ENCODE measurements around the gene SLC31A1. TPM values are rescaled to one million over a fixed set of nuclear protein-coding genes. Genes with fewer than 3 reads are reported as not detected.
"Not testable (repeated sequence)": the region's sequence is repeated elsewhere in the genome, so short reads cannot be mapped to it uniquely, and the experiment has no call there.

Gene SLC31A1
- total and polyA plus RNA-seq, 5 donors from 2014 or later = 3.1 to 6.1 (median 4.8) TPM

DNA sequence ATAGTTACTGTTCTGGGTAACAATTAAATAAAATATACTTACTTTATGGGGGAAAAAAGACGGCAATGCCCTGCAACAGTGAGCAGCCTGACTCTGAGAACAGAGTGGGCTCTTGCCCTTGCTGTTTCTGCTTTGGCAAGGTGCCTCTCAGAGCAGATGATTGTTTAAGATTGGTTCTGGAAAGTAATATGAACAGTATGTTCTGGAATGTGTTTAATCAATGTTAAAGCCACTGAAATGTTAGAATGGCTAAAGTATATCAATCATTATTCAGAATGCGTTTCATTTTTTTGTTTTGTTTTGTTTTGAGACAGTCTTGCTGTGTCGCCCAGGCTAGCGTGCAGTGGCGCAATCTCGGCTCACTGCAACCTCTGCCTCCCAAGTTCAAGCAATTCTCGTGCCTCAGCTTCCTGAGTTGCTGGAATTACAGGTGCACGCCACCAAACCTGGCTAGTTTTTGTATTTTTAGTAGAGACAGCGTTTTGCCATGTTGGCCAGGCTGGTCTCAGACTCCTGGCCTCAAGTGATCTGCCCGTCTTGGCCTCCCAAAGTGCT lies 14.4 kb downstream of the SLC31A1 start:
- DNase-seq; H3K4me1 ChIP-seq (ENCODE audit: control insufficient read depth, insufficient read depth, low read length, poor library complexity, severe bottlenecking); H3K9me3 ChIP-seq (ENCODE audit: control insufficient read depth in 2 of 2, low read length in 2 of 2); H3K27me3 ChIP-seq (ENCODE audit: control insufficient read depth, insufficient read depth, low read length); H3K36me3 ChIP-seq (ENCODE audit: control insufficient read depth, insufficient read depth, low read length); H3K27ac Mint-ChIP-seq; H3K27ac ChIP-seq (ENCODE audit: insufficient read depth, low read length, poor library complexity, severe bottlenecking); H3K4me3 Mint-ChIP-seq; H3K27me3 Mint-ChIP-seq; H3K36me3 Mint-ChIP-seq; H3K4me3 ChIP-seq (ENCODE audit: low read depth, low read length); H3K9me3 Mint-ChIP-seq; ATAC-seq (ENCODE audit: low read depth in 2 of 2): not testable (repeated sequence)
- H3K4me1 Mint-ChIP-seq = peaks cover 12 to 16% (median 15%) of the 10 kb centered on the region in 4 donors

DNA sequence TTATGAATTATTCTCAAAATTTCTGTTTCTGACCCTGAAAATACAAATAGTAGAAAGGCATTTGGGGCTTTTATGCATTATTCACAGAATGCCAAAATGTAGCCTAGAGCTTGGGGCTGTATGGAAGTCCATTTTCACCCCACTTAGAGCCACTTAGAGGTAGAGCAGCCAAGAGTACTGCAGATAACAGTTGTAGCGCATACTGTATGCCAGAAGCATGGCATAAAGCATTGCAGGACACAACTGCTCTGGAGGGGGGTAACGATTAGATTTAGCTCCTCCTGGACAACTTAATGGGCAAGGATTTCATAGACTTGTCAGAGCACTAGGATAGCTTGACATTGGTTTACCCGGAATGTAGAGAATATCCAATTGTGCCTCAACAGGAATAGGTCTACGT lies 15.7 kb downstream of the SLC31A1 start:
- DNase-seq (no peak), ATAC-seq (ENCODE audit: low read depth in 2 of 2) (no peak)
- Histone ChIP-seq H3K9me3 (ENCODE audit: control insufficient read depth in 2 of 2, low read length in 2 of 2) (no peaks in the 10 kb centered on the region), H3K4me1 (ENCODE audit: control insufficient read depth, insufficient read depth, low read length, poor library complexity, severe bottlenecking) (peaks cover 8% of the 10 kb centered on the region), H3K36me3 (ENCODE audit: control insufficient read depth, insufficient read depth, low read length) (no peaks in the 10 kb centered on the region), H3K27me3 (ENCODE audit: control insufficient read depth, insufficient read depth, low read length) (no peaks in the 10 kb centered on the region), H3K27ac (ENCODE audit: insufficient read depth, low read length, poor library complexity, severe bottlenecking) (no peak overlapping the region), H3K4me3 (ENCODE audit: low read depth, low read length) (no peak overlapping the region)
- no peaks in the 10 kb centered on the region for H3K27me3 Mint-ChIP-seq
- no peak overlapping the region for H3K4me3 Mint-ChIP-seq
- H3K36me3 Mint-ChIP-seq = no peaks in the 10 kb centered on the region
- peaks cover 0 to 2% (median 0%) of the 10 kb centered on the region in 7 donors for H3K9me3 Mint-ChIP-seq
- peaks cover 9 to 16% (median 14%) of the 10 kb centered on the region in 4 donors for H3K4me1 Mint-ChIP-seq
- no peak overlapping the region for H3K27ac Mint-ChIP-seq

DNA sequence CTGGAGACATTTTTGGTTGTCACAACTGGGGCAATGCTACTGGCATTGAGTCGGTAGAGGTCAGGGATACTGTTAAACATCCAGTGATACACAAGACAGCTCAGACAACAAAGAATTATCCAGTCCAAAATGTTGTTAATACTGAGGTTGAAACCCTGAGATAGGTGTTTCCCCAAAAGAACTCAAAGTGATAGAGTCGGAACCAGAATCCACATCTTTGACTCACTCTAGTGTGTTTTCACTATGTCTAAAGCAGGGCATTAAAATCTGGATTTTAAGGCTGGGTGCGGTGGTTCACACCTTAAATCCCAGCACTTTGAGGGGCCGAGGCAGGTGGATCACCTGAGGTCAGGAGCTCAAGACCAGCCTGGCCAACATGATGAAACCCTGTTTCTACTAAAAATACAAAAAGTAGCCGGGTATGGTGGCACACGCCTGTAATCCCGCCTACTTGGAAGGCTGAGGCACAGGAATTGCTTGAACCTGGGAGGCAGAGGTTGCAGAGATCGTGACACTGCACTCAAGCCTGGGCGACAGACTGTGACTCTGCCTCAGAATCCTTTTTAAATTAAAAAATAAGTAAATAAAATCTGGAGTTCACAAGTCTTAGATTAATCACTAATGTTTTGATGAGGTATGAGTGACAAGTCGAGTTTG lies 17.0 kb downstream of the SLC31A1 start:
- no peaks in the 10 kb centered on the region for H3K36me3 Mint-ChIP-seq
- peaks cover 3% of the 10 kb centered on the region for H3K4me1 ChIP-seq (ENCODE audit: control insufficient read depth, insufficient read depth, low read length, poor library complexity, severe bottlenecking)
- H3K27me3 Mint-ChIP-seq = no peaks in the 10 kb centered on the region
- DNase-seq (no peak), ATAC-seq (ENCODE audit: low read depth in 2 of 2) (no peak)
- no peaks in the 10 kb centered on the region for H3K9me3 ChIP-seq (ENCODE audit: control insufficient read depth in 2 of 2, low read length in 2 of 2)
- H3K27me3 ChIP-seq (ENCODE audit: control insufficient read depth, insufficient read depth, low read length) = no peaks in the 10 kb centered on the region
- H3K27ac Mint-ChIP-seq = peak overlapping the region in 1 of 3 donors; percentile 47
- peaks cover under 1 to 7% (median 6%) of the 10 kb centered on the region in 4 donors for H3K4me1 Mint-ChIP-seq
- no peaks in the 10 kb centered on the region for H3K36me3 ChIP-seq (ENCODE audit: control insufficient read depth, insufficient read depth, low read length)
- no peak overlapping the region for H3K4me3 ChIP-seq (ENCODE audit: low read depth, low read length)
- peaks cover 0 to 2% (median 0%) of the 10 kb centered on the region in 7 donors for H3K9me3 Mint-ChIP-seq
- H3K4me3 Mint-ChIP-seq = no peak overlapping the region
- H3K27ac ChIP-seq (ENCODE audit: insufficient read depth, low read length, poor library complexity, severe bottlenecking) = no peak overlapping the region

DNA sequence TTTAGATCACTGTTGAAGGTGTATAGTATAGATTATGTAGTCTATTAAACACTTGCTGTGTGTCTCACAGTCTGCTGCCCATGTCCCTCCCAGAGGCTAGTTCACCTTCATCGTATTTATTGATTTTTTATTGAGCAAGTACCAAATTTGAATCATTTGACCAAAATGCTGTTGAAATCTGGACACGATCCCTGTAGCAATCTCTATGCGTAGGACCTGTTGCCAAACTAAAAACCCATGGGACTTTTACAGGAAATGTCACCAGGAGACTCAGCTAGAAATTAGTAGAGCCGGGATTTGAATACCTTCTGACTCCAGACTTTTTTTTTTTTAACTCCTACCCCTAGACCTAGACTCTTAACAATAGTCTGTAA lies 17.5 kb downstream of the SLC31A1 start:
- H3K27me3 ChIP-seq (ENCODE audit: control insufficient read depth, insufficient read depth, low read length) = no peaks in the 10 kb centered on the region
- no peaks in the 10 kb centered on the region for H3K9me3 ChIP-seq (ENCODE audit: control insufficient read depth in 2 of 2, low read length in 2 of 2)
- no peak overlapping the region for H3K4me3 ChIP-seq (ENCODE audit: low read depth, low read length)
- Mint-ChIP-seq H3K9me3 (peaks cover 0 to 2% (median 0%) of the 10 kb centered on the region in 7 donors), H3K27ac (no peak overlapping the region), H3K36me3 (no peaks in the 10 kb centered on the region), H3K4me3 (no peak overlapping the region), H3K4me1 (peaks cover 0 to 3% (median 2%) of the 10 kb centered on the region in 4 donors), H3K27me3 (no peaks in the 10 kb centered on the region)
- H3K36me3 ChIP-seq (ENCODE audit: control insufficient read depth, insufficient read depth, low read length) = no peaks in the 10 kb centered on the region
- no peak for ATAC-seq (ENCODE audit: low read depth in 2 of 2)
- H3K27ac ChIP-seq (ENCODE audit: insufficient read depth, low read length, poor library complexity, severe bottlenecking) = no peak overlapping the region
- no peaks in the 10 kb centered on the region for H3K4me1 ChIP-seq (ENCODE audit: control insufficient read depth, insufficient read depth, low read length, poor library complexity, severe bottlenecking)
- DNase-seq = no peak

DNA sequence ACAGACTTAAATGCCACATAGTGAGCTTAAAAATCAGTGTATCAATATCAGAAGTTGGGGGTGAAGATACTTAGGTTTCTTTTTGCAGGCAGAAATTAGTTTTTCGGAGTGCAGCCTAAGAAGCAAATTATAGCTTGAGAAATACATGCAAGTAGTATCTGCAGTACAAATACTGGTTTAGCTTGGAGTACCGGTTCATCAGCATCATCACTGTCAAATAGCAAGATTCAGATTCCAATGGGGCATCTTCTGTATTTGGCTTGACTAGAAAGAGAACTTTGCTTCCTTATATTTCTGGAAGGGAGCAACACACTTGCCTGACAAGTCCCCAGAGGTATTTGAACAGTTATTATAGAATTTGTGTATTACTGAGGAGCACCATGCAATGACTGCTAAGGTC lies 19.8 kb downstream of the SLC31A1 start:
- H3K4me3 Mint-ChIP-seq = no peak overlapping the region
- H3K27ac Mint-ChIP-seq = no peak overlapping the region
- ATAC-seq (ENCODE audit: low read depth in 2 of 2) (no peak), DNase-seq (no peak)
- peaks cover 0 to 2% (median 0%) of the 10 kb centered on the region in 7 donors for H3K9me3 Mint-ChIP-seq
- Histone ChIP-seq H3K27me3 (ENCODE audit: control insufficient read depth, insufficient read depth, low read length) (no peaks in the 10 kb centered on the region), H3K36me3 (ENCODE audit: control insufficient read depth, insufficient read depth, low read length) (no peaks in the 10 kb centered on the region), H3K9me3 (ENCODE audit: control insufficient read depth in 2 of 2, low read length in 2 of 2) (no peaks in the 10 kb centered on the region), H3K4me1 (ENCODE audit: control insufficient read depth, insufficient read depth, low read length, poor library complexity, severe bottlenecking) (no peaks in the 10 kb centered on the region), H3K27ac (ENCODE audit: insufficient read depth, low read length, poor library complexity, severe bottlenecking) (no peak overlapping the region), H3K4me3 (ENCODE audit: low read depth, low read length) (no peak overlapping the region)
- H3K27me3 Mint-ChIP-seq = no peaks in the 10 kb centered on the region
- no peaks in the 10 kb centered on the region for H3K36me3 Mint-ChIP-seq
- H3K4me1 Mint-ChIP-seq = no peaks in the 10 kb centered on the region

DNA sequence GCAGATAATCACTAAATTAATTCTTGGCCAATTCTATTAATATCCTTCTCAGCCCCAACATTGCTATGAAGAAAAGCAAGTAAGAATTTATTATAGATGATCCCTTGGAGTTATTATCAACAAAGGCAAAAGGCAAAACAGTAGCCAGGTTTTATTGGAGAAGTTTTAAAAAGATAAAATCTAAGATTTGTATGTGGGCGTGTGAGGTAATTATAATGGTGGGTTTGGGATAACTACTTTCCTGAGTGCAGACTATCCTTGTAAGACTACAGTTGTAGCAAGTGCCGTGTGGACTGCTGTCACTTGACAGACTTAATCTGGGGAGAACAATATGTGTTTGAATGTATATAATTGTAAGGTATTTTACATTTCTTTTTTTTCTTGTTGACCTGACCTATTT lies 23.2 kb downstream of the SLC31A1 start:
- no peaks in the 10 kb centered on the region for H3K27me3 Mint-ChIP-seq
- H3K4me1 ChIP-seq (ENCODE audit: control insufficient read depth, insufficient read depth, low read length, poor library complexity, severe bottlenecking) = no peaks in the 10 kb centered on the region
- peaks cover 5% of the 10 kb centered on the region for H3K36me3 Mint-ChIP-seq
- DNase-seq = no peak
- no peaks in the 10 kb centered on the region for H3K9me3 ChIP-seq (ENCODE audit: control insufficient read depth in 2 of 2, low read length in 2 of 2)
- H3K27ac ChIP-seq (ENCODE audit: insufficient read depth, low read length, poor library complexity, severe bottlenecking) = no peak overlapping the region
- H3K9me3 Mint-ChIP-seq = peaks cover 0 to 2% (median 0%) of the 10 kb centered on the region in 7 donors
- no peak overlapping the region for H3K4me3 ChIP-seq (ENCODE audit: low read depth, low read length)
- no peaks in the 10 kb centered on the region for H3K27me3 ChIP-seq (ENCODE audit: control insufficient read depth, insufficient read depth, low read length)
- no peaks in the 10 kb centered on the region for H3K4me1 Mint-ChIP-seq
- ATAC-seq (ENCODE audit: low read depth in 2 of 2) = no peak
- H3K27ac Mint-ChIP-seq = no peak overlapping the region
- H3K36me3 ChIP-seq (ENCODE audit: control insufficient read depth, insufficient read depth, low read length) = no peaks in the 10 kb centered on the region
- no peak overlapping the region for H3K4me3 Mint-ChIP-seq

DNA sequence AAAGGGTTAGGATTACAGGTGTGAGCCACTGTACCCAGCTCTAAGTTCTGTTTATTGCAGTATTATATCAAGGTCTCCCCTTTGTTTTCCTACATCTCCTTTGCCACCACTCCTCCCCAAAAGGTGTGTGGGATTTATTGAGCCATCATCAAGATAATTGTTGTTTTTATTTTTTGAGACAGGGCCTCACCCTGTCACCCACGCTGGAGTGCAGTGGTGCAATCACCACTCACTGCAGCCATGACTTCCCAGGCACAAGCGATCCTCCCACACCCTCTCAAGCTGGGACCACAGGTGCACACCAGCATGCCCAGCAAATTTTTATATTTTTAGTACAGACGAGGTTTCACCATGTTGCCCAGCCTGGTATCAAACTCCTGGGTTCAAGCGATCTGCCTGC lies 24.6 kb downstream of the SLC31A1 start:
- no peak for DNase-seq
- H3K9me3 Mint-ChIP-seq = peaks cover 0 to 3% (median 0%) of the 10 kb centered on the region in 7 donors
- no peaks in the 10 kb centered on the region for H3K9me3 ChIP-seq (ENCODE audit: control insufficient read depth in 2 of 2, low read length in 2 of 2)
- no peak overlapping the region for H3K27ac Mint-ChIP-seq
- no peaks in the 10 kb centered on the region for H3K4me1 ChIP-seq (ENCODE audit: control insufficient read depth, insufficient read depth, low read length, poor library complexity, severe bottlenecking)
- H3K4me3 ChIP-seq (ENCODE audit: low read depth, low read length) = no peak overlapping the region
- no peak overlapping the region for H3K27ac ChIP-seq (ENCODE audit: insufficient read depth, low read length, poor library complexity, severe bottlenecking)
- no peaks in the 10 kb centered on the region for H3K36me3 ChIP-seq (ENCODE audit: control insufficient read depth, insufficient read depth, low read length)
- ATAC-seq (ENCODE audit: low read depth in 2 of 2) = no peak
- no peaks in the 10 kb centered on the region for H3K27me3 ChIP-seq (ENCODE audit: control insufficient read depth, insufficient read depth, low read length)
- H3K27me3 Mint-ChIP-seq = no peaks in the 10 kb centered on the region
- peaks cover 5% of the 10 kb centered on the region for H3K36me3 Mint-ChIP-seq
- H3K4me3 Mint-ChIP-seq = no peak overlapping the region
- no peaks in the 10 kb centered on the region for H3K4me1 Mint-ChIP-seq

DNA sequence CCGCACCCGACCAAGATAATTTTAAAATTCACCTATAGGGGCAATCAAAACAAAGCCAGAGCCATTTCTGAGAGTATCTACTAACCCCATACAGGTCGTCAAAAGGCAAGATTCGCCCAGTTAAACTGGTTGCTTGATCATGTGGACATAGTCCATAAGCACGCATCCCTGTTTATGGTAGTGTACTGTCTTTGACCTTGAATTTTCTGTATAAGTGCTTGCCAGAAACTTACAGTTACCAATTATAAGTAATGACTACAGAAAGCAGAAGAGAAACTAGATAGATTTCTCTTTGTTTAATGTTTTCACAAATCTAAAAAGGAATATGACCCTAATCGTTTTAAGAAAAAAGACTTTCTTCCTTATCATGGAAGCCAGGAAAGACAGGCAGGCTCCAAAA lies 25.6 kb downstream of the SLC31A1 start:
- Mint-ChIP-seq H3K36me3 (peaks cover 7% of the 10 kb centered on the region), H3K4me3 (no peak overlapping the region), H3K4me1 (no peaks in the 10 kb centered on the region), H3K9me3 (peaks cover 0 to 3% (median 0%) of the 10 kb centered on the region in 7 donors), H3K27me3 (no peaks in the 10 kb centered on the region), H3K27ac (no peak overlapping the region)
- no peaks in the 10 kb centered on the region for H3K36me3 ChIP-seq (ENCODE audit: control insufficient read depth, insufficient read depth, low read length)
- no peaks in the 10 kb centered on the region for H3K9me3 ChIP-seq (ENCODE audit: control insufficient read depth in 2 of 2, low read length in 2 of 2)
- no peaks in the 10 kb centered on the region for H3K27me3 ChIP-seq (ENCODE audit: control insufficient read depth, insufficient read depth, low read length)
- H3K27ac ChIP-seq (ENCODE audit: insufficient read depth, low read length, poor library complexity, severe bottlenecking) = no peak overlapping the region
- no peak for ATAC-seq (ENCODE audit: low read depth in 2 of 2)
- H3K4me1 ChIP-seq (ENCODE audit: control insufficient read depth, insufficient read depth, low read length, poor library complexity, severe bottlenecking) = no peaks in the 10 kb centered on the region
- no peak overlapping the region for H3K4me3 ChIP-seq (ENCODE audit: low read depth, low read length)
- DNase-seq = no peak
